ENCODE results near the gene CASZ1. TPM values are rescaled to one million over a fixed set of nuclear protein-coding genes. Genes with fewer than 3 reads are reported as not detected.

CASZ1 gene
- total RNA-seq, 1 experiment from 2014 or later = 3.9 TPM

DNA sequence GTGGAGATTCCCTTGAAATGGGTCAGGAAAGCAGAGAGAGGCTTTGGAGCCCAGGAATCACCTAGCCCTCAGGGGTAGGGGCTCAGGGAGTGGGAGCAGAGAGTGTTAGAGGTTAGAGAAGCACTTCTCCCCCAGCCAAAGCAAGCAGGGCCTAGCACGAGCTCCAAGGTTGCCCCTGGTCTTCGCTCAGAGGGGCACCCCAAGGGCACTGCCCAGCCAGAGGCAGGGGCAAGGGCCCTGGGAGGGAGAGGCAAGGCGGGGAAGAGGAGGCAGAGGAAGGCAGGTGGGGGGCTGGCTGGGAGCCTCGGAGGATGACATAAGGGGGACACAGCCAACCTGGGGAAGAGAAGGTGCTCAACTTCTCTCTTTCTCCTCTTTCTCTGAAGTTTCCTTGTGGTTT lies 71.9 kb downstream of the CASZ1 start:
- no peak overlapping the region for H3K4me2 ChIP-seq (ENCODE audit: insufficient read depth, insufficient read length, low read length)
- H3K4me1 Mint-ChIP-seq = peaks cover 15 to 53% of the 10 kb centered on the region in 2 experiments

More for the DNA sequence above, 71.9 kb downstream of the CASZ1 start:
- Mint-ChIP-seq H3K9me3 (no peaks in the 10 kb centered on the region; a peak in 1 of 5 replicates), H3K27ac (peak overlapping the region in 1 of 3 experiments; percentile 77; a peak in 1 of 7 replicates), H3K4me3 (no peak overlapping the region), H3K27me3 (ENCODE audit: low read depth) (no peaks in the 10 kb centered on the region), H3K36me3 (ENCODE audit: insufficient read depth in 1 of 3, low read depth in 3 of 3) (no peaks in the 10 kb centered on the region)
- H3K23me2 ChIP-seq (ENCODE audit: insufficient read length, low read depth, low read length, poor library complexity, severe bottlenecking) = no peaks in the 10 kb centered on the region
- no peak overlapping the region for H4K5ac ChIP-seq (ENCODE audit: insufficient read length, low read depth, low read length)
- no peaks in the 10 kb centered on the region for H3K9me3 ChIP-seq (ENCODE audit: control insufficient read depth, low read depth, low read length)
- H2BK12ac ChIP-seq (ENCODE audit: insufficient read length, low read depth, low read length) = no peak overlapping the region
- H4K91ac ChIP-seq (ENCODE audit: insufficient read length, low read depth, low read length) = no peak overlapping the region
- H4K8ac ChIP-seq (replicated peaks; ENCODE audit: insufficient read length, low read depth, low read length) = no peak overlapping the region
- no peak overlapping the region for H3K23ac ChIP-seq (ENCODE audit: insufficient read length, low read depth, low read length)
- no peak overlapping the region for H3K27ac ChIP-seq (ENCODE audit: insufficient read length, low read depth, low read length)
- no CpG with 5 or more reads among the region's 4 CpGs for WGBS (ENCODE audit: extremely low coverage, insufficient read length, low lambda C conversion rate)
- H2BK15ac ChIP-seq (ENCODE audit: low read depth, low read length) = no peak overlapping the region
- H2BK120ac ChIP-seq (ENCODE audit: low read depth, low read length, poor library complexity, severe bottlenecking) = no peak overlapping the region
- TF ChIP-seq, protein P1, sequence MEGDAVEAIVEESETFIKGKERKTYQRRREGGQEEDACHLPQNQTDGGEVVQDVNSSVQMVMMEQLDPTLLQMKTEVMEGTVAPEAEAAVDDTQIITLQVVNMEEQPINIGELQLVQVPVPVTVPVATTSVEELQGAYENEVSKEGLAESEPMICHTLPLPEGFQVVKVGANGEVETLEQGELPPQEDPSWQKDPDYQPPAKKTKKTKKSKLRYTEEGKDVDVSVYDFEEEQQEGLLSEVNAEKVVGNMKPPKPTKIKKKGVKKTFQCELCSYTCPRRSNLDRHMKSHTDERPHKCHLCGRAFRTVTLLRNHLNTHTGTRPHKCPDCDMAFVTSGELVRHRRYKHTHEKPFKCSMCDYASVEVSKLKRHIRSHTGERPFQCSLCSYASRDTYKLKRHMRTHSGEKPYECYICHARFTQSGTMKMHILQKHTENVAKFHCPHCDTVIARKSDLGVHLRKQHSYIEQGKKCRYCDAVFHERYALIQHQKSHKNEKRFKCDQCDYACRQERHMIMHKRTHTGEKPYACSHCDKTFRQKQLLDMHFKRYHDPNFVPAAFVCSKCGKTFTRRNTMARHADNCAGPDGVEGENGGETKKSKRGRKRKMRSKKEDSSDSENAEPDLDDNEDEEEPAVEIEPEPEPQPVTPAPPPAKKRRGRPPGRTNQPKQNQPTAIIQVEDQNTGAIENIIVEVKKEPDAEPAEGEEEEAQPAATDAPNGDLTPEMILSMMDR (conservative IDR thresholded peaks at IDR 0.05) = no peak
- DNase-seq = no peak
- H3K79me2 ChIP-seq (ENCODE audit: insufficient read depth, low read length) = no peaks in the 10 kb centered on the region
- no peaks in the 10 kb centered on the region for H3K79me1 ChIP-seq (ENCODE audit: insufficient read depth, low read depth, low read length, poor library complexity, severe bottlenecking)
- H3K18ac ChIP-seq (ENCODE audit: insufficient read length, low read depth, low read length) = no peak overlapping the region
- H3K9ac ChIP-seq (ENCODE audit: extremely low read depth, insufficient read length, low read length) = no peak overlapping the region
- no peaks in the 10 kb centered on the region for H3K27me3 ChIP-seq (ENCODE audit: insufficient read depth, low read length)
- no peak overlapping the region for H3K4ac ChIP-seq (ENCODE audit: low read depth, low read length)
- no peak overlapping the region for H2AK5ac ChIP-seq (ENCODE audit: insufficient read length, low read length)
- no peak overlapping the region for H3K56ac ChIP-seq (ENCODE audit: insufficient read length, low read depth, low read length)
- H3K4me1 ChIP-seq (ENCODE audit: insufficient read depth, low read length) = no peaks in the 10 kb centered on the region; the same call in 1 of the 2 replicates
- H3K14ac ChIP-seq (ENCODE audit: insufficient read depth, low read length) = no peak overlapping the region; the same call in 1 of the 2 replicates
- no peak overlapping the region for H3T11ph ChIP-seq (ENCODE audit: low read length)
- no peak overlapping the region for H2BK5ac ChIP-seq (ENCODE audit: insufficient read length, low read length)
- no peak overlapping the region for H2BK20ac ChIP-seq (ENCODE audit: low read depth, low read length, poor library complexity, severe bottlenecking)
- H4K20me1 ChIP-seq (ENCODE audit: control insufficient read depth, insufficient read depth, insufficient read length) = no peaks in the 10 kb centered on the region
- no peak overlapping the region for H2AFZ ChIP-seq (ENCODE audit: low read length)

Measured in H9 (cell line).